Naive thymus-derived CD8-positive, alpha-beta T cell (primary cell): ENCODE measurements around the gene ASAH2. TPM values are rescaled to one million over a fixed set of nuclear protein-coding genes. Genes with fewer than 3 reads are reported as not detected.
"Not testable (repeated sequence)": the region's sequence is repeated elsewhere in the genome, so short reads cannot be mapped to it uniquely, and the experiment has no call there.

ENCODE experiments used
- ATAC-seq, 2 donors: fragments of 150-1000 bp; cut with Tn5 transposase in 1 of 2; sonication (Bioruptor Pico), chemical (Tn5 transposase) in 1 of 2; 1 replicate in 1 of 2; 2 replicates in 1 of 2; pipeline ENCODE4 v1.10.0; 2021; ENCODE audit warnings: mild to moderate bottlenecking in 2 of 2, moderate library complexity in 2 of 2
- POLR2A ChIA-PET: fragments of 350-600 bp; sonication (Branson Sonifier 250); formaldehyde crosslinking; loops from one replicate; lab custom pipeline; 2021; ENCODE audit warnings: antibody characterized with exemption; lab: Charles Lee
- DNase-seq, 10 donors: peaks; one replicate each; pipeline versions ENCODE4 v3.0.0 to v3.0.0-alpha.2; 2020 to 2022
- H3K27ac Mint-ChIP-seq, 10 donors: one replicate each; pipeline ENCODE4 v1.8.0; 2020 to 2022; ENCODE audit warnings: mild to moderate bottlenecking in 10 of 10, mixed read lengths in 10 of 10, moderate library complexity in 4 of 10, inconsistent platforms in 1 of 10
- H3K27me3 Mint-ChIP-seq, 5 donors: one replicate each; pipeline ENCODE4 v1.8.0; 2021 to 2022; ENCODE audit warnings: mixed read lengths in 5 of 5
- H3K36me3 Mint-ChIP-seq, 3 donors: one replicate each; pipeline ENCODE4 v1.8.0; 2020 to 2022; ENCODE audit warnings: mixed read lengths in 3 of 3, mild to moderate bottlenecking in 2 of 3, inconsistent platforms in 1 of 3
- H3K4me1 Mint-ChIP-seq, 4 donors: one replicate each; pipeline ENCODE4 v1.8.0; 2021 to 2022; ENCODE audit warnings: mixed read lengths in 4 of 4
- H3K4me3 Mint-ChIP-seq, 10 donors: one replicate each; pipeline ENCODE4 v1.8.0; 2020 to 2022; ENCODE audit warnings: mild to moderate bottlenecking in 10 of 10, mixed read lengths in 10 of 10, moderate library complexity in 6 of 10, inconsistent platforms in 1 of 10
- H3K9me3 Mint-ChIP-seq, 9 donors: one replicate each; pipeline ENCODE4 v1.8.0; 2020 to 2022; ENCODE audit warnings: mixed read lengths in 9 of 9, mild to moderate bottlenecking in 3 of 9, inconsistent platforms in 1 of 9, moderate library complexity in 1 of 9
- polyA plus RNA-seq, 3 donors: library from polyadenylated mRNA; unstranded; fragments of 300-500 nt; fragmentation: Illumina TruSeq; gene quantifications; one replicate each; pipeline ENCODE4 v1.2.3, GENCODE V29; 2021
- total RNA-seq, 8 experiments: library from RNA in 2 of 8; stranded (reverse) in 2 of 8; gene quantifications; one replicate each; pipeline ENCODE4 v1.2.3 and lab custom pipeline; 2021 to 2026

The ASAH2 gene
- total and polyA plus RNA-seq, 5 experiments from 2014 or later, result 1.8 to 6.7 (median 3.3) TPM

DNA sequence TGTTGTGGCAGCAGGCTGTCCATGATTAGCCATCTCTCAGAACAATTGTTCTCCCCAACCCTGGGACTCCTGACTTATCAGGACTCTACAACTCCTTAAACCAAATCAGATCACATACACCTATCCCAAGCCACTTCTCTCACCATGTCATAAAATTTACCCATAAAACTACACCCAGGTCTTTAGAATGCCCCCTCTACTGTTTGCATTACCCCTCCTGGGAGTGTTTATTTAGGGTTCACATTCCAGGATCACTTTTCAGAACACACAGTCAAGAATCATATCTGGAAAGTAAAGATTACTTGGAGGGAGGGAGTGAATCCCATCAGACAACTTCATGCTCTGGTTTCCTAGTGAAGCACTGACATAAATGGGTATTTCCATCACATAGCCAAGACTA is 7.1 kb downstream of the ASAH2 start:
- no peak overlapping the region for H3K4me3 Mint-ChIP-seq
- H3K36me3 Mint-ChIP-seq, result no peaks in the 10 kb centered on the region
- DNase-seq, result no peak
- no peak for ATAC-seq
- H3K27me3 Mint-ChIP-seq, result peaks cover 17 to 55% (median 41%) of the 10 kb centered on the region in 5 donors
- POLR2A ChIA-PET, result no interaction called here
- H3K27ac Mint-ChIP-seq, result no peak overlapping the region
- peaks cover 0 to 9% (median 0%) of the 10 kb centered on the region in 9 donors for H3K9me3 Mint-ChIP-seq
- no peaks in the 10 kb centered on the region for H3K4me1 Mint-ChIP-seq

DNA sequence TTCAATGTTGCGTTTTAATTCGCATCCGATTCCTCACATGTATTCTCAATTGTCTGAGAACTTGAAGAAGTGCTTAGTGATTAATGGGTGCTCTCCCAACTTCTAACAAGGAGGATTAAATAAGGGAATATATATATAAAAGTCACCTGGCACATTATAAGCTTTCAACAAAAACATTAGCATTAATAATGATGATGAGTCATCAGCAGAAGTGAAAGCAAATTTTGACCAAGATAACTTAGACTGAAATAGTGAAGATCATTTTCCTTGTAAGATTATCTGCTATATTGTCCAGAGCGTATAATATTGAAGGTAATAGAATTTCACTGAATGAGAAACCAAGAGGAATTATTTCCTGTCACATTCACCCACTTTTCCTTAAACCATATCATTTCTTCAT is 8.5 kb downstream of the ASAH2 start:
- POLR2A ChIA-PET, result no interaction called here
- DNase-seq (no peak), ATAC-seq (no peak)
- no peaks in the 10 kb centered on the region for H3K4me1 Mint-ChIP-seq
- no peaks in the 10 kb centered on the region for H3K36me3 Mint-ChIP-seq
- peaks cover 17 to 48% (median 34%) of the 10 kb centered on the region in 5 donors for H3K27me3 Mint-ChIP-seq
- H3K9me3 Mint-ChIP-seq, result peaks cover 0 to 9% (median 0%) of the 10 kb centered on the region in 9 donors
- H3K4me3 Mint-ChIP-seq, result no peak overlapping the region
- H3K27ac Mint-ChIP-seq, result no peak overlapping the region

DNA sequence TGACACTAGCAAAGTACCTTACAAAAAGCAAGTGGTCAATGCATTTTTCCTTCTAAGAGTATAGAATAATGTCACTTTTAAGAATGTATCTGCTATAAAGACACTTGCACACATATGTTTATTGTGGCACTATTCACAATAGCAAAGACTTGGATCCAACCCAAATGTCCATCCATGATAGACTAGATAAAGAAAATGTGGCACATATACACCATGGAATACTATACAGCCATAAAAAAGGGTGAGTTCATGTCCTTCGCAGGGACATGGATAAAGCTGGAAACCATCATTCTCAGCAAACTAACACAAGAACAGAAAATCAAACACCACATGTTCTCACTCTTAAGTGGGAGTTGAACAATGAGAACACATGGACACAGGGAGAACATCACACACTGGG is 9.8 kb downstream of the ASAH2 start:
- H3K4me3 Mint-ChIP-seq, H3K27ac Mint-ChIP-seq, H3K36me3 Mint-ChIP-seq, H3K9me3 Mint-ChIP-seq, DNase-seq, POLR2A ChIA-PET, ATAC-seq, H3K4me1 Mint-ChIP-seq: not testable (repeated sequence)
- H3K27me3 Mint-ChIP-seq, result peaks cover 17 to 44% (median 31%) of the 10 kb centered on the region in 5 donors

DNA sequence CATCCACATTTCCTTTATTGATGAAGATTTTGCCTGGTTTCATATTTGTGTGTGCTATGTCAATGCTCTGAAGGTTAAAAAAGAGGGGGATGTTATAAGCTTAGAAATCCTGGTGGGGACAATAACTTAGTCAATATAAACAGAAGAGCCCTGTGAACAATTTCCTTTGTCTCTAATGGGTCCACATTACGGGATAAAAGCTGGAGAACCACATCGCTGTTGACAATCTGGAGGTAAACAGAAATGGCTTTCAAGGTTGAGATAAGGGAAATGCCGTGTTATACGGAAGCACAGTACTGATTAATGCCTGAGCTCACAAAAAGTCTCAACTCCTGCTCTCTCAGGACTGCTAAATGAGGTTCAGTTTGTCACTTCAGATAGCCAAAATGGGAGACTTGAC is 16.8 kb downstream of the ASAH2 start:
- Mint-ChIP-seq H3K36me3 (no peaks in the 10 kb centered on the region), H3K27ac (no peak overlapping the region), H3K4me3 (no peak overlapping the region), H3K9me3 (no peaks in the 10 kb centered on the region), H3K27me3 (peaks cover 18 to 32% (median 27%) of the 10 kb centered on the region in 5 donors), H3K4me1 (no peaks in the 10 kb centered on the region)
- POLR2A ChIA-PET, result no interaction called here
- ATAC-seq (no peak), DNase-seq (no peak)

DNA sequence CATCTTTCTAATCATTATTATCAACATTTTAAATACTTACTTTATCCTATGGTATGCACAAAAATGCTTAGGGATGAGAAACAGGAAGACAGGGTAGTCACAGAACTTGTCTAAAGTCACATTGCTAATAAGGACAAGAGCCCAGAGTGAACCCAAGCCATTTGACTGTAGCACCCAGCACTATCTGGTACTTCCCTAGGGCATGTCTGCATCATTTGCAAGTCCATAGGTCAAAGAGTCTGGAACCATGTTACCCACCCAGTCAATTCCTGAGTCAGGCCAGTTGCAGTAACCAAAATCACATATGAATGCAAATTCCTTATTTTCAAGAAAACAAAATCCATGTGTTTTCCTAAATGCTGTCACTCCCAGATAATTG is 19.1 kb downstream of the ASAH2 start:
- POLR2A ChIA-PET, result no interaction called here
- no peaks in the 10 kb centered on the region for H3K36me3 Mint-ChIP-seq
- no peak for ATAC-seq
- H3K27ac Mint-ChIP-seq, result no peak overlapping the region
- H3K9me3 Mint-ChIP-seq, result no peaks in the 10 kb centered on the region
- no peaks in the 10 kb centered on the region for H3K4me1 Mint-ChIP-seq
- H3K27me3 Mint-ChIP-seq, result peaks cover 19 to 41% (median 28%) of the 10 kb centered on the region in 5 donors
- H3K4me3 Mint-ChIP-seq, result no peak overlapping the region
- no peak for DNase-seq

DNA sequence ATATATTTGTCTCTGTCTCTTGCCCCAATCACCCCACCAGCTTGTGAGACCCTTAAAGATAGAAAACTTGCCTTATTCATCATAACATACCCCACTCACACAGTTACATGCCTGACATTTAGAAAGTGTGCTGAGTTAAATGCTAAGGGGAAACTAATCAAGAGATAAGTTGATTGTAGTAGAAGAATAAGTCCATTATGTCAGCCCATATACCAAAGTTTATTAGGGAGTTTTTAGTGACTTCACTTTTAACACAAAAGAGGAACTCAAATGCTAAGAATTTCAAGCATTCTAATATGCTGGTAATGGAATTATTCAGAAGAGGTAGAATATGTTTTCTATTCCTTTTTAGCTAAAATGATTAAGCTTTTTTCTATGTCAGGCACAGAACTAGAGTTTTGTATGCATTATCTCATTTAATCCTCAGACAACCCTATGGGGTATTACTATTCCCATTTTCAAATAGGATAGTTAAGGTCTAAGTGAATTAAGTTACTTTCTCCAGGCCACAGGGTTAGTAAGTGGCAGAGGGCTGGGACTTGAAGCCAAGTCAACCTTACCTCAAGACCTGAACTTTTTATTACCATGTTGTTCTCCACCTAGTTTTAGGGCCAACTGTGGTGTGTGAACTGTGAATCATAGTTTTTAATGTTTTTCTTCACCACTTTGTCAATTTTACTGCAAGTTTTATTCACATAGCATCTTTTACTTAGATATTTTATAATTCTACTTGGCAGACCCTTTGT is 19.6 kb downstream of the ASAH2 start:
- ATAC-seq, result no peak
- no peak for DNase-seq
- POLR2A ChIA-PET, result no interaction called here
- no peaks in the 10 kb centered on the region for H3K4me1 Mint-ChIP-seq
- H3K36me3 Mint-ChIP-seq, result no peaks in the 10 kb centered on the region
- peaks cover 19 to 41% (median 28%) of the 10 kb centered on the region in 5 donors for H3K27me3 Mint-ChIP-seq
- H3K27ac Mint-ChIP-seq, result no peak overlapping the region
- no peak overlapping the region for H3K4me3 Mint-ChIP-seq
- no peaks in the 10 kb centered on the region for H3K9me3 Mint-ChIP-seq

DNA sequence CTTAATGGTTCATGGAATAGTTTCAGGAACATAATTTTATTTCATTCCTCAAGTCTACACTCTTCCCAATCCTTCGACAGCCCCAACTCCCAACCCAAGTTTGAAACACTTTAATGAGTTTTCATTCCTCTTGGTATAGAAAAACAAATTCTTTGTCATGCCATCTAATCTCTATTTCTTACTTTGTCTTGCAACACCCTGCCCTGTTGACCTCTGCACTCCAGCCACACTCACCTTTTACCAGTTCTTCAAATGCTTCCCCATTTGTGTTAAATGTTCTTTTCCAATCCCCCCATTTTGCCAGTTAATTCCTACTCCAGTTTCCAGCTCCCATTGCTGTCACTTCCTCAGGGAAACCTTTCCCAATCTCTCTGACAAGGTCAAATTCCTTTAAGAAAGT is 21.9 kb downstream of the ASAH2 start:
- no peak for DNase-seq
- ATAC-seq, result no peak
- POLR2A ChIA-PET, result no interaction called here

DNA sequence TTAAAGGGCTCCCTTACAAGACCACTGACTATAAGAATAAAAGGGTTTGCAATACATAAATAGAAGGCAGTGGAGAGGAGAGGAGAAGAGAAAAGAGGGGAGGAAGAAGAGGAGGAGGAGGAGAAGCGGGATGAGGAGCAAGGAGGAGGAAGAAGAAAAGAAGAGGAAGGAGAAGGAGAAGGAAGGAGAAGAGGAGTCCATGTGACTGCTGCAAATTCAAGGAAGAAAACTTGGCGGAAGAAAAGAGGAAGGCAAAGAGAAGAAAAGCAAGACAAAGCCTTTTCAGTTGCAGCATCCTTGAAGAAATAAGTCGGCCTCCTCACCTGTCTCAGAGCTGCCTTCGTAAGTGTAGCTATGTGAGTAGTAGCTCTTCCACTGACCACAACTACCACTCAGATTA is 22.6 kb downstream of the ASAH2 start:
- DNase-seq (no peak), ATAC-seq (no peak)
- Mint-ChIP-seq H3K9me3 (no peaks in the 10 kb centered on the region), H3K27me3 (peaks cover 10 to 18% (median 16%) of the 10 kb centered on the region in 5 donors), H3K27ac (no peak overlapping the region), H3K4me3 (no peak overlapping the region), H3K4me1 (no peaks in the 10 kb centered on the region), H3K36me3 (no peaks in the 10 kb centered on the region)
- POLR2A ChIA-PET, result no interaction called here

More for the DNA sequence above, 21.9 kb downstream of the ASAH2 start:
- Mint-ChIP-seq H3K36me3 (no peaks in the 10 kb centered on the region), H3K4me3 (no peak overlapping the region), H3K9me3 (no peaks in the 10 kb centered on the region), H3K27ac (no peak overlapping the region), H3K4me1 (no peaks in the 10 kb centered on the region), H3K27me3 (peaks cover 12 to 22% (median 18%) of the 10 kb centered on the region in 5 donors)

DNA sequence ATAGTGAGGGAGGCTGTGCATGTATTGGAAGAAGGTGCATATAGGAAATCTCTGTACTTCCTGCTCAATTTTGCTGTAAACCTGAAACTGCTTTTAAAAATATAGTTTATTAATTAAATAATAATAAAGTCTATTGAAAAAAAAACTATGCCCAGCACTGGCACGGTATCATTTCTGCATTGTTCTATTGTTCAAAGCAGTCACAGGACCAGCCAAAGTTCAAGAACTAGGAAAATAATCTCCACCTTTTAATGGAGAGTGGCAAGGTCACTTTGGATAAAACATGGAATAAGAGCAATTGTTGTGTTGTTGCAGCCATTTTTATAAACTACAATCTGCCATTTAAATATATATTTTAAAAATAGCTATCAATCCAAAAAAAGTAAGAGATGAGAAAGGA is 24.7 kb downstream of the ASAH2 start:
- Mint-ChIP-seq H3K36me3 (no peaks in the 10 kb centered on the region), H3K4me1 (no peaks in the 10 kb centered on the region), H3K4me3 (no peak overlapping the region), H3K9me3 (no peaks in the 10 kb centered on the region), H3K27ac (no peak overlapping the region), H3K27me3 (peaks cover 13 to 21% (median 17%) of the 10 kb centered on the region in 5 donors)
- DNase-seq (no peak), ATAC-seq (no peak)
- POLR2A ChIA-PET, result no interaction called here

DNA sequence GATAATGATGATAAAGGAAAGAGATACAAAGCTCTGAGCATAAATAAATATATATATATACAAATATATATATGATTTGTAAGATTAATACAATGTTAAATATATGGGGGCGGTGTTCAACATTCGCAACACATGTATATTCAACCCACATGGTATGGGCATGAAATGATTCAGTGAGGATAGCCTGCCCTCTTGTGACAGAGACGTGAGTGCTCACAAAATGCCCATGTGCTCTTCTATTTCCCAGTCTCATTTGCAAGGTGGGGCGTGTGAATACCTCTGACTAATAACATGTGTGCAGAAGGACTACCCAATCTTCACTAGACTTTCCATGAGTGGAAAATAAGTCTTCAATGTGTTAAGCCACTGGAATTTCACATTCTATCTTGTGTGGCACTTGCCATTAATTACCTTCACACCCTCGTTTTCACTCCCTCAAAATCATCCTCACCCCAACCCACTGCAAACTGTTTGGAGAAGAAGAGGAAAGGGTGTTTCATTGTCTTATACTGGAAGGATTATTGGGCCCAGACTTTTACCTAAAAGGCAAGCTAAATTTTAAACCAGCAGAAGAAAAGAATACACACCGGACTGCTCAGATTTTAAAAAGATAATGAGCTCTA is 26.9 kb downstream of the ASAH2 start:
- no peaks in the 10 kb centered on the region for H3K9me3 Mint-ChIP-seq
- DNase-seq, result peak in 4 of 10 donors; percentile 1 to 19 (median 6)
- H3K36me3 Mint-ChIP-seq, result no peaks in the 10 kb centered on the region
- peaks cover 10 to 24% (median 16%) of the 10 kb centered on the region in 5 donors for H3K27me3 Mint-ChIP-seq
- peak in 1 of 2 donors; percentile 49 for ATAC-seq
- POLR2A ChIA-PET, result no interaction called here
- H3K27ac Mint-ChIP-seq, result no peak overlapping the region
- H3K4me3 Mint-ChIP-seq, result no peak overlapping the region
- no peaks in the 10 kb centered on the region for H3K4me1 Mint-ChIP-seq

DNA sequence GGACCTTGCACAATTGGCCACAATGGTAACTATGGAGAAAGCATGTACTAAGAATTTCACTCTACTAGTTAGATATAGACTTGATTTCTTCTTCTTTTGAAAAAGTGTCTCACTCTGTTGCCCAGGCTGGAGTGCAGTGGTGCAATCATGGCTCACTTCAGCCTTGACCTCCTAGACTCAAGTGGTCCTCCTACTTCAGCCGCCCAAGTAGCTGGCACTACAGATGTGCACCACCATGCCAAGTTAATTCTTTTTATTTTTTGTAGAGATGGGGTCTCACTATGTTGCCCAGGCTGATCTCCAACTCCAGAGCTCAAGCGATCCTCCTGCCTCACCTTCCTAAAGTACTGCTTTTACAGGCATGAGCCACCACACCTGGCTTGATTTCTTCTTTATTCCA is 29.1 kb downstream of the ASAH2 start:
- ATAC-seq (no peak), DNase-seq (no peak)
- no peaks in the 10 kb centered on the region for H3K9me3 Mint-ChIP-seq
- H3K27ac Mint-ChIP-seq, result no peak overlapping the region
- H3K36me3 Mint-ChIP-seq, result no peaks in the 10 kb centered on the region
- H3K4me1 Mint-ChIP-seq, result no peaks in the 10 kb centered on the region
- POLR2A ChIA-PET, result no interaction called here
- peaks cover 8 to 22% (median 10%) of the 10 kb centered on the region in 5 donors for H3K27me3 Mint-ChIP-seq
- H3K4me3 Mint-ChIP-seq, result no peak overlapping the region

DNA sequence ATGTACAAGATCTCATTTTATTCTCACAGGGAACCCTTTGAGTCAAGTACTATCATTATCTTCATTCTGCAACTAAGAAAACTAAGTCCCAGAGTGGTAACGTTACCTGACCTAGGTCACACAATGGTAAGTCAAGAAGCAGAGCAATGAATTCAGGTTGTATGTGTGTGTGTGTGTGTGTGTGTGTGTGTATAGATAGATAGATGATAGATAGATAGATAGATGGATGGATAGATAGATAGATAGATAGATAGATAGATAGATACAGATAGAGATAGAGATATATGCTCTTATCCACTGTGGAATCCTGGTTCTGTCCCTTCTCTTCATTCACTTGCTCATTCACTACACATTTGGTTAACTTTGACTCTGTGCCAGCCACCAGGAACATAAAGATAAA is 29.8 kb downstream of the ASAH2 start:
- Mint-ChIP-seq H3K27me3 (peaks cover 8 to 22% (median 10%) of the 10 kb centered on the region in 5 donors), H3K27ac (no peak overlapping the region), H3K9me3 (no peaks in the 10 kb centered on the region), H3K36me3 (no peaks in the 10 kb centered on the region), H3K4me1 (no peaks in the 10 kb centered on the region), H3K4me3 (no peak overlapping the region)
- ATAC-seq (no peak), DNase-seq (no peak)
- POLR2A ChIA-PET, result no interaction called here

DNA sequence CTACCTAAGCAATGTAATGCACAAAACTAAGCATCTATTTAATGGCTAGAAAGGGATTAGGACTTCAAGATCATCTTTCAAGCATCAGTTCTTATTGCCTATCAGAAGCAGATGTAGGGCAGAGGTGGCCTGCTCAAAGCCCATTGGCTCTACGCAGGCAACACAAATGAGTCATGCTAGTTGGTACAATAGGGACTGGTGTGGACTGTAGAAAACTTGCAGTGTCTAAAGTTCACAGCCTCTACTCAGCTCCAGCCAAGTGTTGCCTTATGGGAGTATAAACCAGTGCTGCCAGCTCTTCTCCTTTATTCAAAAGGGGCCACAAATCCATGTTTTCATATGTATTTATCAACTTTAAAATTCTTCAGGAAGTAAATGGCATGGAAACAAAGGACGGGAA is 31.7 kb downstream of the ASAH2 start:
- peaks cover 10 to 26% (median 11%) of the 10 kb centered on the region in 5 donors for H3K27me3 Mint-ChIP-seq
- no peak for DNase-seq
- POLR2A ChIA-PET, result no interaction called here
- H3K4me3 Mint-ChIP-seq, result no peak overlapping the region
- H3K9me3 Mint-ChIP-seq, result peaks cover 0 to 3% (median 0%) of the 10 kb centered on the region in 9 donors
- H3K27ac Mint-ChIP-seq, result no peak overlapping the region
- no peaks in the 10 kb centered on the region for H3K36me3 Mint-ChIP-seq
- ATAC-seq, result no peak
- H3K4me1 Mint-ChIP-seq, result no peaks in the 10 kb centered on the region
